Body of pancreas (tissue), 4 donors: ENCODE data around the gene ALX4. TPM values are rescaled to one million over a fixed set of nuclear protein-coding genes. Genes with fewer than 3 reads are reported as not detected.

ENCODE experiments used
- ATAC-seq: fragments of 150-250 bp; one replicate; pipeline ENCODE4 v1.9.1; 2016
- DNase-seq, 4 donors: peaks; one replicate each; pipeline ENCODE4 v3.0.0-alpha.2; 2019
- H3K27ac ChIP-seq, 4 donors: fragments of 200-600 bp; sonication (generic); 1 replicate in 3 of 4; 2 replicates in 1 of 4; pipeline versions ENCODE4 v1.5.1 to v1.6.1; 2016 to 2019; ENCODE audit warnings: mild to moderate bottlenecking in 1 of 4, mixed read lengths in 1 of 4, moderate library complexity in 1 of 4
- H3K27me3 ChIP-seq, 2 donors: fragments of 200-600 bp; sonication (generic); one replicate each; pipeline ENCODE4 v1.6.0; 2016; ENCODE audit warnings: mild to moderate bottlenecking in 1 of 2
- H3K36me3 ChIP-seq, 2 donors: fragments of 200-600 bp; sonication (generic); replicated peaks in 1 of 2; 2 replicates each; pipeline ENCODE4 v1.5.1; 2016; ENCODE audit warnings: low read depth in 2 of 2; ENCODE audit not compliant: insufficient read depth in 1 of 2
- H3K4me1 ChIP-seq: fragments of 200-600 bp; sonication (generic); one replicate; pipeline ENCODE4 v1.6.0; 2016
- H3K4me3 ChIP-seq, 2 donors: fragments of 200-600 bp; sonication (generic); 1 replicate in 1 of 2; 2 replicates in 1 of 2; pipeline ENCODE4 v1.5.1; 2016 to 2019
- H3K9me3 ChIP-seq, 3 donors: fragments of 200-600 bp; sonication (generic); 1 replicate in 2 of 3; 2 replicates in 1 of 3; pipeline ENCODE4 v1.5.1; 2016
- CTCF ChIP-seq, 7 experiments: fragments of 450-650 bp in 4 of 7; fragments of 200-600 bp in 3 of 7; sonication (generic) in 3 of 7; IDR thresholded peaks; one replicate each; pipeline ENCODE4 v1.5.1; 2016 to 2019; ENCODE audit warnings: antibody characterized with exemption in 7 of 7
- POLR2A ChIP-seq, 3 donors: fragments of 450-650 bp; IDR thresholded peaks; one replicate each; pipeline ENCODE4 v1.6.1; 2016; ENCODE audit warnings: antibody characterized with exemption in 3 of 3, mild to moderate bottlenecking in 2 of 3
- WGBS, 2 donors: methylation state at CpG; one replicate each; pipeline ENCODE4 v1.1.5; 2017; 5-methylcytosine and 5-hydroxymethylcytosine counted together
- intact Hi-C: fragments of 100-400 bp; cut with DNase I; formaldehyde crosslinking; loops from one replicate; pipeline ENCODE4 v1.15.1; 2023
- total RNA-seq, 2 donors: library from RNA; depleted of rRNA; stranded (reverse); fragments of >200 nt; gene quantifications; one replicate each; pipeline ENCODE4 v1.1.0, GENCODE V29; 2016

ALX4 gene
- total RNA-seq, 2 donors from 2014 or later = not detected

GRCh38 chr11:44255406-44256071, 54.4 kb downstream of the ALX4 start:
- Histone ChIP-seq H3K4me1 (no peaks in the 10 kb centered on the region), H3K27ac (no peak overlapping the region), H3K4me3 (no peak overlapping the region), H3K27me3 (no peaks in the 10 kb centered on the region), H3K9me3 (peaks cover 0 to 13% (median 0%) of the 10 kb centered on the region in 3 donors), H3K36me3 (no peaks in the 10 kb centered on the region)
- no peak for ATAC-seq
- WGBS, 2 donors = 55 to 62% methylated on average over 6 of the region's 6 CpGs
- TF ChIP-seq CTCF (IDR thresholded peaks at IDR 0.05) = no peak
- no peak for TF ChIP-seq POLR2A (IDR thresholded peaks at IDR 0.05)
- intact Hi-C loops = no loop called here
- no peak for DNase-seq

- Histone ChIP-seq H3K36me3 (no peaks in the 10 kb centered on the region), H3K4me3 (no peak overlapping the region), H3K27me3 (no peaks in the 10 kb centered on the region), H3K27ac (no peak overlapping the region), H3K4me1 (no peaks in the 10 kb centered on the region), H3K9me3 (peaks cover 0 to 13% (median 0%) of the 10 kb centered on the region in 3 donors)
- intact Hi-C loops = no loop called here
- ATAC-seq = no peak
- 89 to 92% methylated on average over 2 of the region's 2 CpGs for WGBS, 2 donors
- TF ChIP-seq CTCF (IDR thresholded peaks at IDR 0.05) = no peak
- no peak for TF ChIP-seq POLR2A (IDR thresholded peaks at IDR 0.05)
- DNase-seq = no peak
Observed at GRCh38 chr11:44252999-44253602, 56.8 kb downstream of the ALX4 start.

DNA sequence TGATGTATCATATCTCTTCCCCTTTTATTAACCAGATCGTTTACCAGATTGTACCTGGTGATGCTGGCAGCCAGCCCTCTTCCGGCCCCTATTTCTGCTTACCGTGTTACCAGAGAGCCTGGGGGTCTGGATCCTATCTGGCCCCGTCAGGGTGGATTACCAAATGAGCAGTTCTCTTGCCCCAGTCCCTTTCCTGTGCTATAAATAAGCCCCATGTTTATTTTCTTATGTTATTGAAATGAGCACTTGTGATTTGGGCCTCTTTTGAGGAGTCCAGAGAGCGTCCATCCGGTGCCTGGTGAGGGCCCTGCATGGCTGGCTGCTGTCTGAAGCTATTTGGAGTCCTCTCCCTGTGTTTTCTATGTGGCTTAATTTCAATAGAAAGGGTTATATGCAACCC, 59.5 kb downstream of the ALX4 start:
- Histone ChIP-seq H3K27ac (no peak overlapping the region), H3K4me3 (no peak overlapping the region), H3K4me1 (no peaks in the 10 kb centered on the region), H3K27me3 (no peaks in the 10 kb centered on the region), H3K9me3 (peaks cover 0 to 13% (median 0%) of the 10 kb centered on the region in 3 donors), H3K36me3 (no peaks in the 10 kb centered on the region)
- no peak for TF ChIP-seq POLR2A (IDR thresholded peaks at IDR 0.05)
- no peak for TF ChIP-seq CTCF (IDR thresholded peaks at IDR 0.05)
- intact Hi-C loops = no loop called here
- WGBS, 2 donors = 86 to 92% methylated on average over 6 of the region's 6 CpGs
- DNase-seq (no peak), ATAC-seq (no peak)

DNA sequence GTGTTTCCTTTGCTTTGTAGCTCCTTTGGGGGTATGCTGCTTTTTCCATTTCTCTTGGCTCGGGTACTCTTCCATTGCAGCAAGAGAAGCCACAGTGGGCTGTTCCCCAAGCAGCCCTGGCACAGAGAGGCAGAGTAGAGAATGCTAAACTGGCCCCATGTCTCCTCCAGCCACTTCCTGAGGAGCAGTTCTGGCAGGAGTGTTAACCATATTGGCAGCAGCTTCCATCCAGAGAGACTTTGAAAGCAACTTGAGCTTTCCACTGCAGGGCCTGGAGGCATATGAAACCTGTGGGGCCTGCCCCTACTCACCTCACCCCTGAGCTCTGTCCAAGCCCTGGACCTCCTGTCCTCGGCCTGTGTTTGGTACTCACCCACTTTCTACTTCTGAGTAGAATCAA, 61.8 kb downstream of the ALX4 start:
- Histone ChIP-seq H3K27ac (no peak overlapping the region), H3K9me3 (peaks cover 0 to 11% (median 0%) of the 10 kb centered on the region in 3 donors), H3K4me1 (peaks cover 10% of the 10 kb centered on the region), H3K36me3 (no peaks in the 10 kb centered on the region), H3K4me3 (no peak overlapping the region), H3K27me3 (no peaks in the 10 kb centered on the region)
- no peak for ATAC-seq
- TF ChIP-seq POLR2A (IDR thresholded peaks at IDR 0.05) (no peak), CTCF (IDR thresholded peaks at IDR 0.05) (no peak)
- intact Hi-C loops = no loop called here
- DNase-seq = no peak
- 94 to 97% methylated on average over 2 of the region's 2 CpGs for WGBS, 2 donors

GRCh38 chr11:44247508-44247907, 62.4 kb downstream of the ALX4 start:
- ATAC-seq (no peak), DNase-seq (no peak)
- Histone ChIP-seq H3K27ac (no peak overlapping the region), H3K27me3 (no peaks in the 10 kb centered on the region), H3K9me3 (peaks cover 0 to 5% (median 0%) of the 10 kb centered on the region in 3 donors), H3K36me3 (no peaks in the 10 kb centered on the region), H3K4me1 (peaks cover 16% of the 10 kb centered on the region), H3K4me3 (no peak overlapping the region)
- intact Hi-C loops = no loop called here
- no peak for TF ChIP-seq POLR2A (IDR thresholded peaks at IDR 0.05)
- TF ChIP-seq CTCF (IDR thresholded peaks at IDR 0.05) = no peak
- WGBS, 2 donors = 73 to 74% methylated on average over 5 to 6 of the region's 6 CpGs
